Gastroesophageal sphincter (tissue), 4 donors: ENCODE results near the gene HNRNPUL1. TPM values are rescaled to one million over a fixed set of nuclear protein-coding genes. Genes with fewer than 3 reads are reported as not detected.

Experiments
- ATAC-seq: fragments of 150-250 bp; one replicate; pipeline ENCODE4 v1.9.1; 2016; ENCODE audit warnings: mild to moderate bottlenecking, moderate library complexity
- H3K27ac ChIP-seq, 4 donors: fragments of 200-600 bp; sonication (generic) in 3 of 4; 1 replicate in 3 of 4; 2 replicates in 1 of 4; pipeline ENCODE4 v1.5.1; 2016 to 2019
- H3K27me3 ChIP-seq: fragments of 200-600 bp; sonication (generic); one replicate; pipeline ENCODE4 v1.5.1; 2019
- H3K36me3 ChIP-seq, 2 donors: fragments of 200-600 bp; sonication (generic); one replicate each; pipeline ENCODE4 v1.5.1; 2019; ENCODE audit warnings: control low read depth in 1 of 2
- H3K4me1 ChIP-seq, 3 donors: fragments of 200-600 bp; sonication (generic); 1 replicate in 2 of 3; 2 replicates in 1 of 3; pipeline ENCODE4 v1.5.1; 2016 to 2019; ENCODE audit warnings: control low read depth in 2 of 3
- H3K4me3 ChIP-seq, 2 donors: fragments of 200-600 bp; sonication (generic); one replicate each; pipeline ENCODE4 v1.5.1; 2019; ENCODE audit warnings: mild to moderate bottlenecking in 1 of 2, moderate library complexity in 1 of 2
- H3K9me3 ChIP-seq, 3 donors: fragments of 200-600 bp; sonication (generic); one replicate each; pipeline ENCODE4 v1.5.1; 2017 to 2019; ENCODE audit warnings: control low read depth in 2 of 3
- CTCF ChIP-seq, 4 experiments: fragments of 200-600 bp in 2 of 4; fragments of 450-650 bp in 2 of 4; sonication (generic) in 1 of 4; IDR thresholded peaks; one replicate each; pipeline ENCODE4 v1.5.1; 2017 to 2019; ENCODE audit warnings: antibody characterized with exemption in 4 of 4, mild to moderate bottlenecking in 2 of 4, moderate library complexity in 2 of 4
- EP300 ChIP-seq: sonication (generic); formaldehyde crosslinking; IDR thresholded peaks from one replicate; pipeline ENCODE4 v1.6.1; 2017; ENCODE audit warnings: antibody characterized with exemption, mild to moderate bottlenecking
- POLR2A ChIP-seq, 2 donors: fragments of 450-650 bp; IDR thresholded peaks; one replicate each; pipeline ENCODE4 v1.6.1; 2017; ENCODE audit warnings: antibody characterized with exemption in 2 of 2, mild to moderate bottlenecking in 2 of 2, moderate library complexity in 1 of 2
- POLR2AphosphoS5 ChIP-seq: sonication (generic); formaldehyde crosslinking; IDR thresholded peaks from one replicate; pipeline ENCODE4 v1.6.1; 2017; ENCODE audit warnings: antibody characterized with exemption
- WGBS, 2 donors: methylation state at CpG; one replicate each; pipeline ENCODE4 v1.1.5; 2018; ENCODE audit warnings: low coverage in 1 of 2; 5-methylcytosine and 5-hydroxymethylcytosine counted together
- total RNA-seq, 4 donors: library from RNA; depleted of rRNA; stranded (reverse); fragments of >200 nt; gene quantifications; one replicate each; pipeline ENCODE4 v1.1.0, GENCODE V29; 2016

Gene HNRNPUL1
- 100 to 1,000 TPM; 142 to 204 (median 160) TPM for total RNA-seq

- WGBS, 2 donors = 0 to 1% methylated on average over 7 to 14 of the region's 55 CpGs
- no peaks in the 10 kb centered on the region for H3K27me3 ChIP-seq
- peaks cover 0 to 37% of the 10 kb centered on the region in 2 donors for H3K36me3 ChIP-seq
- no peaks in the 10 kb centered on the region for H3K9me3 ChIP-seq
- peak; percentile 90 for ATAC-seq
- H3K4me1 ChIP-seq = peaks cover 4 to 43% (median 27%) of the 10 kb centered on the region in 3 donors
- H3K27ac ChIP-seq = peak within 1 kb of the TSS; percentile 98 to 99 (median 98)
- TF ChIP-seq CTCF (IDR thresholded peaks at IDR 0.05) = peak in 2 of 4 experiments; percentile 38 to 44
- TF ChIP-seq EP300 = no peak
- TF ChIP-seq POLR2A (IDR thresholded peaks at IDR 0.05) = peak in 1 of 2 donors; percentile 31
- TF ChIP-seq POLR2AphosphoS5 = peak; percentile 72
- H3K4me3 ChIP-seq = peak within 1 kb of the TSS; percentile 86 to 91
These were observed at the start of gene HNRNPUL1 for GRCh38 chr19:41263850-41264580. HNRNPUL1 (plus strand) TSS chr19:41264372; CDS start chr19:41264504, 132 bp downstream.

GRCh38 chr19:41217741-41218140 lies 46.4 kb upstream of the HNRNPUL1 start:
- no peak for ATAC-seq
- Histone ChIP-seq H3K9me3 (no peaks in the 10 kb centered on the region), H3K4me3 (no peak overlapping the region), H3K36me3 (peaks cover 0 to 21% of the 10 kb centered on the region in 2 donors), H3K4me1 (peaks cover 0 to 38% (median 6%) of the 10 kb centered on the region in 3 donors), H3K27ac (peak overlapping the region in 3 of 4 donors; percentile 93 to 99 (median 93)), H3K27me3 (no peaks in the 10 kb centered on the region)
- TF ChIP-seq EP300 = no peak
- TF ChIP-seq POLR2AphosphoS5 = no peak
- no peak for TF ChIP-seq CTCF (IDR thresholded peaks at IDR 0.05)
- TF ChIP-seq POLR2A (IDR thresholded peaks at IDR 0.05) = no peak
- 0 to 38% methylated on average over 1 to 7 of the region's 7 CpGs for WGBS, 2 donors

- H3K27me3 ChIP-seq = no peaks in the 10 kb centered on the region
- peak overlapping the region; percentile 57 to 68 for H3K4me3 ChIP-seq
- H3K36me3 ChIP-seq = peaks cover 0 to 24% of the 10 kb centered on the region in 2 donors
- no peak for ATAC-seq
- WGBS, 2 donors = 80 to 82% methylated on average over 1 to 2 of the region's 7 CpGs
- no peak for TF ChIP-seq CTCF (IDR thresholded peaks at IDR 0.05)
- TF ChIP-seq POLR2AphosphoS5 = no peak
- TF ChIP-seq EP300 = no peak
- no peak for TF ChIP-seq POLR2A (IDR thresholded peaks at IDR 0.05)
- H3K27ac ChIP-seq = peak overlapping the region; percentile 86 to 99 (median 93)
- peaks cover 0 to 43% (median 6%) of the 10 kb centered on the region in 3 donors for H3K4me1 ChIP-seq
- H3K9me3 ChIP-seq = no peaks in the 10 kb centered on the region
These were observed 45.9 kb upstream of the HNRNPUL1 start for GRCh38 chr19:41218249-41218614.

GRCh38 chr19:41218615-41219507 lies 45.3 kb upstream of the HNRNPUL1 start, which contains the start of gene AXL:
AXL (plus strand) TSS chr19:41219223; CDS start chr19:41219393, 170 bp downstream.
- Histone ChIP-seq H3K4me3 (peak within 1 kb of the TSS; percentile 57 to 68), H3K36me3 (peaks cover 0 to 24% of the 10 kb centered on the region in 2 donors), H3K4me1 (peaks cover 0 to 49% (median 12%) of the 10 kb centered on the region in 3 donors), H3K27ac (peak within 1 kb of the TSS; percentile 86 to 99 (median 93)), H3K27me3 (no peaks in the 10 kb centered on the region), H3K9me3 (no peaks in the 10 kb centered on the region)
- peak; percentile 83 for ATAC-seq
- TF ChIP-seq EP300 (no peak), POLR2A (IDR thresholded peaks at IDR 0.05) (peak; percentile 52 to 63), CTCF (IDR thresholded peaks at IDR 0.05) (peak in 1 of 4 experiments; percentile 6), POLR2AphosphoS5 (peak; percentile 85)
- 0 to 3% methylated on average over 4 to 5 of the region's 32 CpGs for WGBS, 2 donors
